ENCODE results near the gene KPTN.

DNA sequence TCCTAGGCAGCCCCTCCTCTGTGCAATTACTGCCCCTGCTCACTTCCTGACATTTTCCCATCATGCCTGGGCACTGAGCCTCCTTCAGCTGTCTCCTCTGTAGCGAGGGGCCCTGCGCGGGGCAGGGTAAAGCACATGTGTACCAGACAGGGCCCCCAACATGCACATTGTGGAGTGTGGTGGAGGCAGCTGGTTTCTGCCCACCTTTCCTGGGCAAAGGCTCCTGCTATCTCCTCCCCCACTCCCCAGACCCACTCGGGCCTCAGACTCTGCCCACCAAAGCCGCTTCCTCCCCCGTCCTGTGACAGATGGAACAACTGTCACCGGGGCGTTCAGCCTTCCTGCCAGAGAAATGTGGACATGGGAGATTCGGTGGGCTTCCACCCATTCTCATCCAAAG is 2.9 kb upstream of the KPTN start:
- TF ChIP-seq, protein P1, sequence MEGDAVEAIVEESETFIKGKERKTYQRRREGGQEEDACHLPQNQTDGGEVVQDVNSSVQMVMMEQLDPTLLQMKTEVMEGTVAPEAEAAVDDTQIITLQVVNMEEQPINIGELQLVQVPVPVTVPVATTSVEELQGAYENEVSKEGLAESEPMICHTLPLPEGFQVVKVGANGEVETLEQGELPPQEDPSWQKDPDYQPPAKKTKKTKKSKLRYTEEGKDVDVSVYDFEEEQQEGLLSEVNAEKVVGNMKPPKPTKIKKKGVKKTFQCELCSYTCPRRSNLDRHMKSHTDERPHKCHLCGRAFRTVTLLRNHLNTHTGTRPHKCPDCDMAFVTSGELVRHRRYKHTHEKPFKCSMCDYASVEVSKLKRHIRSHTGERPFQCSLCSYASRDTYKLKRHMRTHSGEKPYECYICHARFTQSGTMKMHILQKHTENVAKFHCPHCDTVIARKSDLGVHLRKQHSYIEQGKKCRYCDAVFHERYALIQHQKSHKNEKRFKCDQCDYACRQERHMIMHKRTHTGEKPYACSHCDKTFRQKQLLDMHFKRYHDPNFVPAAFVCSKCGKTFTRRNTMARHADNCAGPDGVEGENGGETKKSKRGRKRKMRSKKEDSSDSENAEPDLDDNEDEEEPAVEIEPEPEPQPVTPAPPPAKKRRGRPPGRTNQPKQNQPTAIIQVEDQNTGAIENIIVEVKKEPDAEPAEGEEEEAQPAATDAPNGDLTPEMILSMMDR (conservative IDR thresholded peaks at IDR 0.05; ENCODE audit: low read depth, low read length), result no peak
- TF ChIP-seq EZH2phosphoT487 (IDR thresholded peaks at IDR 0.05; ENCODE audit: borderline replicate concordance, low read length), result no peak

Measured in PC-3 (cell line).